Measurements from ENCODE around the gene ATM.
"Not testable (repeated sequence)": the region's sequence is repeated elsewhere in the genome, so short reads cannot be mapped to it uniquely, and the experiment has no call there.

ATM gene

GRCh38 chr11:108221911-108222573 is 825 bp upstream of the ATM start:
- DNase-seq (ENCODE audit: low read depth): no peak

- DNase-seq (ENCODE audit: low read depth): no peak
These were observed 682 bp downstream of the ATM start for GRCh38 chr11:108223348-108224149.

GRCh38 chr11:108224366-108224765 is 1.5 kb downstream of the ATM start:
- no peak for DNase-seq (ENCODE audit: low read depth)

GRCh38 chr11:108224911-108225786 is 2.3 kb downstream of the ATM start:
- no peak for DNase-seq (ENCODE audit: low read depth)

- no peak for DNase-seq (ENCODE audit: low read depth)
These were observed 3.2 kb downstream of the ATM start for GRCh38 chr11:108226036-108226435.

GRCh38 chr11:108228251-108228650 is 5.4 kb downstream of the ATM start:
- no peak for DNase-seq (ENCODE audit: low read depth)

GRCh38 chr11:108233277-108233945 is 10.5 kb downstream of the ATM start:
- no peak for DNase-seq (ENCODE audit: low read depth)

- DNase-seq (ENCODE audit: low read depth): no peak
These were observed 12.3 kb downstream of the ATM start for GRCh38 chr11:108235192-108235591.

- DNase-seq (ENCODE audit: low read depth): no peak
These were observed 12.8 kb downstream of the ATM start for GRCh38 chr11:108235633-108236032.

GRCh38 chr11:108237058-108237481 is 14.2 kb downstream of the ATM start:
- DNase-seq (ENCODE audit: low read depth): no peak

GRCh38 chr11:108239076-108239475 is 16.2 kb downstream of the ATM start:
- no peak for DNase-seq (ENCODE audit: low read depth)

GRCh38 chr11:108241330-108242037 is 18.6 kb downstream of the ATM start:
- no peak for DNase-seq (ENCODE audit: low read depth)

GRCh38 chr11:108242422-108242821 is 19.6 kb downstream of the ATM start:
- DNase-seq (ENCODE audit: low read depth): no peak

- no peak for DNase-seq (ENCODE audit: low read depth)
These were observed 23.4 kb downstream of the ATM start for GRCh38 chr11:108246308-108246707.

- DNase-seq (ENCODE audit: low read depth): no peak
These were observed 24.0 kb downstream of the ATM start for GRCh38 chr11:108246885-108247284.

- DNase-seq (ENCODE audit: low read depth): no peak
These were observed 30.3 kb downstream of the ATM start for GRCh38 chr11:108253176-108253575.

GRCh38 chr11:108269583-108269982 is 46.7 kb downstream of the ATM start:
- no peak for DNase-seq (ENCODE audit: low read depth)

- not testable (repeated sequence) for DNase-seq (ENCODE audit: low read depth)
These were observed 54.2 kb downstream of the ATM start for GRCh38 chr11:108276985-108277616.

GRCh38 chr11:108278546-108278945 is 55.7 kb downstream of the ATM start:
- no peak for DNase-seq (ENCODE audit: low read depth)

GRCh38 chr11:108278954-108279353 is 56.1 kb downstream of the ATM start:
- no peak for DNase-seq (ENCODE audit: low read depth)

- DNase-seq (ENCODE audit: low read depth): no peak
These were observed 63.5 kb downstream of the ATM start for GRCh38 chr11:108286370-108286769.

All from stimulated activated CD8-positive, alpha-beta memory T cell treated with anti-CD3 and anti-CD28 coated beads, Interleukin-15, amount 100 ng/mL, for 1 hour (primary cell).